Spinal cord (tissue), 10 donors: ENCODE data around the gene ATP4B. TPM values are rescaled to one million over a fixed set of nuclear protein-coding genes. Genes with fewer than 3 reads are reported as not detected.
"Not testable (repeated sequence)": the region's sequence is repeated elsewhere in the genome, so short reads cannot be mapped to it uniquely, and the experiment has no call there.

ENCODE experiments used
- DNase-seq, 6 donors: peaks; one replicate each; pipeline versions ENCODE4 v3.0.0 to v3.0.0-alpha.2; 2013 to 2015; ENCODE audit warnings: low spot score in 6 of 6, low read depth in 4 of 6
- H3K27ac ChIP-seq: one replicate; pipeline ENCODE4 v1.5.1; 2013; ENCODE audit warnings: low read depth, low read length, control low read depth
- H3K27me3 ChIP-seq: one replicate; pipeline ENCODE4 v1.6.1; 2013; ENCODE audit warnings: low read length; ENCODE audit not compliant: control insufficient read depth, insufficient read depth
- H3K36me3 ChIP-seq: one replicate; pipeline ENCODE4 v1.6.1; 2013; ENCODE audit warnings: low read length; ENCODE audit not compliant: control insufficient read depth, insufficient read depth
- H3K4me1 ChIP-seq: one replicate; pipeline ENCODE4 v1.6.1; 2013; ENCODE audit warnings: low read length; ENCODE audit not compliant: control insufficient read depth, insufficient read depth
- H3K4me3 ChIP-seq: one replicate; pipeline ENCODE4 v1.5.1; 2013; ENCODE audit warnings: low read depth, low read length, control low read depth
- H3K9me3 ChIP-seq: one replicate; pipeline ENCODE4 v1.6.1; 2013; ENCODE audit warnings: low read length; ENCODE audit not compliant: control insufficient read depth, insufficient read depth
- WGBS: methylation state at CpG from one replicate; pipeline ENCODE4 v1.1.5; 2013; ENCODE audit warnings: missing lambda C conversion rate; ENCODE audit not compliant: insufficient coverage; 5-methylcytosine and 5-hydroxymethylcytosine counted together
- polyA plus RNA-seq, 2 donors: library from polyadenylated mRNA; unstranded; fragments of 120-200 nt; gene quantifications; one replicate each; pipeline ENCODE4 v1.2.1, GENCODE V29; 2013; ENCODE audit not compliant: insufficient read length in 2 of 2
- total RNA-seq, 2 donors: library from RNA; depleted of rRNA in 1 of 2; stranded (reverse); fragments of 120-200 nt in 1 of 2; fragments of >200 nt in 1 of 2; gene quantifications; one replicate each; pipeline versions ENCODE4 v1.2.3 to v1.2.4, GENCODE V29; 2013 to 2014
- donor health status: healthy.

Gene ATP4B
- total and polyA plus RNA-seq, 4 donors, result 0.20 to 2.6 (median 1.3) TPM

DNA sequence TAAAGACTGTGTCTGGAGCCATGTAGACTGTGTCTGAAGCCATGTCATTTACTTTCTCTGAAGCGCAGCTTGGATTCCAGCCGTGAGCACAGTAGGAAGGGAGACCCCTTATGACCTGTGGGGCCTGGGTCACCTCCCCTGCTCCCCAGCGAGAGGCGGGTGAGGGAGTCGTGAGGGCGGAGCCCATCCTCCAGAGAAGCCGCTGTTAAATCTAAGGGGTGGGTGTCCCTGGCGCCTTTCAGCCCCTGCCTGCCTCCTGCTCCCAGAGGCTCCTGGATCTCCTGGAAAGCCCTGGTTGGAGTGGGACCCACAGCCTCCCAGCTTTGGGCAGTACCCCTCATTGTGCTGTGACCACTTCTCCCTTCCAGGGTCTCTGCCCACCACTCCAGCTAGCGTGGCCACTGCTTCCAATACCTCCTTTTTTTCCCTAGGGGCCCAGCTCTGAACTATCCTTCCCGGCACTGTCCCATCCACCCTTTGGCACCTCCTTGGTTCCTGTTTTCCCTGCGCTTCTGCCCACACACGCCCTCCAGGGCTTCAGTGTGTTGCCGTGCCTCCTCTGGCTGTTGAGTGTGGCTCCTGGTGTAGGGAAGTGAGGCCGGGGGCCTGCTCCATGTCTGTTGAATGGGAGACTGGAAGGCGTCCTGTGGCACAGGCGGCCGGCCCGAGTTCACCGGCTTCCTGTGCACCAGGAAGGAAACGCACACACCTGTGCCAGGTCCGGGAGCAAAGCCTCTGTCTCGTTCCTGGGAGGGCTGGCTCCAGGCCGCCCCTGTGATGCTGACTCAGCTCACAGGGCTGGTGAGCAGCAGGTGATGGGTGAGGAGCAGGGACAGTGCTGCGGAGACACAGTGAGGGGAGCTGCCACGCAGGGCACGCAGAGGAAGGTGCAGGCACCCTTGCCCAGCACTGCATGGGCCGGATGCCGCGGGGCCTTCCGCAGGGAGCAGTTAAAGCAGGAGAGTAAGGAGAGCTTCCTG lies 29.4 kb downstream of the ATP4B start:
- no peaks in the 10 kb centered on the region for H3K9me3 ChIP-seq
- no peaks in the 10 kb centered on the region for H3K27me3 ChIP-seq
- no peak overlapping the region for H3K27ac ChIP-seq
- H3K4me1 ChIP-seq, result peaks cover 5% of the 10 kb centered on the region
- no peak overlapping the region for H3K4me3 ChIP-seq
- no peak for DNase-seq
- H3K36me3 ChIP-seq, result peaks cover 67% of the 10 kb centered on the region
- 90% methylated on average over 27 of the region's 30 CpGs for WGBS

DNA sequence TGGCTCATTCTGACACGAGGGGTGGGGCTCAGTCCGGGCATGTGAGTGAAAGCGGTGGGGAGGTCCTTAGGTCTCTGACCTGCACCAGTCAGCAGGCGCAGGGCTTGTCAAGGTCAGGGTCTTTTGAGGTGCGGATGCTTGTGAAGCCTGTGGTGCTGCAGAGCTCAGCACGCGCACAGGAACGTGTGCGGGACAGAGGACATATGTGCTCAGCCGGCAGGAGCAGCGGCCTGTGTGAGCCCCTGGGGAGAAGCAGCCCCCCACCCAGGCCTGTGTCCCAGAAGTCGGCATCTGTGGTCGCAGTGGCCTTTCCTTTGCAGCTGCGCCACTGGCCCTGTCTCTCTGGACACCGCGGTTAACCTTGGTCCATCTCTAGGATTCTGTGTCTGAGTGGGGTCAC lies 30.9 kb downstream of the ATP4B start:
- no peaks in the 10 kb centered on the region for H3K27me3 ChIP-seq
- H3K4me1 ChIP-seq, result peaks cover 5% of the 10 kb centered on the region
- H3K27ac ChIP-seq, result no peak overlapping the region
- no peaks in the 10 kb centered on the region for H3K9me3 ChIP-seq
- 87% methylated on average over 16 of the region's 16 CpGs for WGBS
- DNase-seq, result no peak
- no peak overlapping the region for H3K4me3 ChIP-seq
- peaks cover 62% of the 10 kb centered on the region for H3K36me3 ChIP-seq

DNA sequence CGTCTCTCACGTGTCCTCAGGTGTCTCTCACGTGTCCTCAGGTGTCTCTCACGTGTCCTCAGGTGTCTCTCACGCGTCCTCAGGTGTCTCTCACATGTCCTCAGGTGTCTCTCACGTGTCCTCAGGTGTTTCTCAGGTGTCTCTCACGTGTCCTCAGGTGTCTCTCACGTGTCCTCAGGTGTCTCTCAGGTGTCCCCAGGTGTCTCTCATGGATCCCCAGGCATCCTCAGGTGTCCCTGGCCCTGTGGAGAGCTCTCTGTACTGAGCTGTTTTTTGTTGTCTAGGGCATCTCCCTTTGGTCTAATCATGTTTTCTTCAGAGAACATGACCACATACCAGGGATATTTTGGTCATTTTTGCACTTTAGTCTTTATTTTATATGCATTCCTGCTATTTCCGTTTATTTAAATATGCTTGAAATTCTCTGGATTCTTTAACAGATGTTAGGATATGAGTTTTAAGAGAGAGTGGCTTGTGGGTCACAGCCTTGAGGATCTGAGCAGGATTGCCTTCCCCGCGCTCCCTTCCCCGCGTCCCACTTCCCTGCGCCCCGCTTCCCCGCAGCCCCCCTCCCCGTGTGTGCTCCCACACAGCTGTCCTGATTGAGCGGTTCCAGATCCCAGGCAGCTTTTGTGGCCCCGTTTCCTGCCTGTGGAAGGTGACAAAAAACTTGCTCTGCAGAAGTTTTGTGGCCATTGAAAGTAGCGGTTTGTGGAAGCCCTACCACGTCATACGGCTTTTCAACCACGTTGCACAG lies 31.9 kb downstream of the ATP4B start:
- peaks cover 5% of the 10 kb centered on the region for H3K4me1 ChIP-seq
- H3K9me3 ChIP-seq, result no peaks in the 10 kb centered on the region
- no peak overlapping the region for H3K27ac ChIP-seq
- no peak overlapping the region for H3K4me3 ChIP-seq
- DNase-seq, result no peak
- peaks cover 53% of the 10 kb centered on the region for H3K36me3 ChIP-seq
- 85% methylated on average over 20 of the region's 24 CpGs for WGBS
- H3K27me3 ChIP-seq, result no peaks in the 10 kb centered on the region

- H3K4me3 ChIP-seq, H3K27me3 ChIP-seq, H3K27ac ChIP-seq, H3K4me1 ChIP-seq, DNase-seq, H3K9me3 ChIP-seq: not testable (repeated sequence)
- H3K36me3 ChIP-seq, result peaks cover 53% of the 10 kb centered on the region
- WGBS, result 96% methylated on average over 14 of the region's 14 CpGs
Measured at GRCh38 chr13:113624640-113625304, 33.2 kb downstream of the ATP4B start.

DNA sequence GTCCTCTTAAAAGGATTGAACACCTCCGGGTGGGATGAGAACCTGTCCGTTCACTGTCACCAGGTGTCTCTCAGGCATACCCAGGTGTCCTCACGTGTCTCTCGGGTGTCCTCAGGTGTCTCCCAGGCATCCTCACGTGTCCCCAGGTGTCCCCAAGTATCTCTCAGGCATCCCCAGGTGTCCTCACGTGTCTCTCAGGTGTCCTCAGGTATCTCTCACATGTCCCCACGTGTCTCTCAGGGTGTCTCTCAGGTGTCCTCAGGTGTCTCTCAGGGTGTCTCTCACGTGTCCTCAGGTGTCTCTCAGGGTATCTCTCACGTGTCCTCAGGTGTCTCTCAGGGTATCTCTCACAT lies 33.8 kb downstream of the ATP4B start:
- H3K36me3 ChIP-seq, result peaks cover 57% of the 10 kb centered on the region
- H3K4me3 ChIP-seq, result no peak overlapping the region
- H3K9me3 ChIP-seq, result no peaks in the 10 kb centered on the region
- WGBS, result 98% methylated on average over 9 of the region's 9 CpGs
- no peak overlapping the region for H3K27ac ChIP-seq
- no peaks in the 10 kb centered on the region for H3K27me3 ChIP-seq
- DNase-seq, result no peak
- H3K4me1 ChIP-seq, result peaks cover 11% of the 10 kb centered on the region

GRCh38 chr13:113623491-113624234 lies 34.3 kb downstream of the ATP4B start:
- WGBS, result 97% methylated on average over 12 of the region's 20 CpGs
- no peak for DNase-seq
- H3K36me3 ChIP-seq, result peaks cover 51% of the 10 kb centered on the region

DNA sequence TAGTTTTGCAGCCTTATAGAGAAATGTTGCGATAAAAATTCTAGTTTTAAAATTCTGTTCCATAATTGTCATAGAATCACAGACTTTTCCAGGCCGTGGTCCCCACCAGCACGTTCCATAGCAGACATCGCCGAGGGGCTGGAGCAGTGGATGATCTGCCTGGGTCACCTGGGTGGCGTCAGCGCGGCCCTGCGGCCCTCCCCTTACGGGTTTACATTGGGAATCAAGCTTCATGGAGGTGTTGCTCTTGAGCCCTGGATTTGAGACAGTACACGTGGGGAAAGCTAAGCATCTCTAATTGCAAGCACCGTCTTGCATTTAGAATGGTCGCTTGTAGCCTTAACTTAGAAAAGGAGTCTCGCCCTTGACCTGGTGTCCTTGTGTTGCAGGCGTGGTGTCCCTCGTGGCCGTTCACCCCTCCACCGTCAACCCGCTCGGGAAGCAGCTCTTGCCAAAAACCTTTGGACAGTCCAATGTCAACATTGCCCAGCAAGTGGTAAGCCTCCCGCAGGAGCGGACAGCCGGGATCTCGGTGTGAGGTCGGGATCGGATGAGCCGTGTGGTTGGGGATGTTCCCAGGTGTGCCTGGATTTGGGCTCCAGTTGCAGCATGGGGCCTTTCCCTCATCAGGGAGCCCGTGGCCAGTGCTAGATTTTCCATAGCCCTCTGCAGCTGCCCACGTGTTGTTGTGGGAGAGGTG lies 35.1 kb downstream of the ATP4B start:
- DNase-seq, result no peak
- WGBS, result 97% methylated on average over 28 of the region's 29 CpGs
- H3K9me3 ChIP-seq, result no peaks in the 10 kb centered on the region

More at GRCh38 chr13:113623491-113624234, 34.3 kb downstream of the ATP4B start:
- Histone ChIP-seq H3K9me3 (no peaks in the 10 kb centered on the region), H3K4me3 (no peak overlapping the region), H3K4me1 (peaks cover 6% of the 10 kb centered on the region), H3K27me3 (no peaks in the 10 kb centered on the region), H3K27ac (no peak overlapping the region)

GRCh38 chr13:113621986-113622550 lies 35.9 kb downstream of the ATP4B start:
- not testable (repeated sequence) for H3K9me3 ChIP-seq, DNase-seq, H3K4me3 ChIP-seq, H3K27me3 ChIP-seq, H3K27ac ChIP-seq
- peaks cover 45% of the 10 kb centered on the region for H3K36me3 ChIP-seq
- WGBS, result 95% methylated on average over 16 of the region's 20 CpGs
- peaks cover 11% of the 10 kb centered on the region for H3K4me1 ChIP-seq

More for the DNA sequence above, 35.1 kb downstream of the ATP4B start:
- Histone ChIP-seq H3K27ac (no peak overlapping the region), H3K36me3 (peaks cover 49% of the 10 kb centered on the region), H3K27me3 (no peaks in the 10 kb centered on the region), H3K4me1 (peaks cover 6% of the 10 kb centered on the region), H3K4me3 (no peak overlapping the region)
